HG02623 (cell line): ENCODE results near the gene CTSC.
"Not testable (repeated sequence)": the region's sequence is repeated elsewhere in the genome, so short reads cannot be mapped to it uniquely, and the experiment has no call there.

Experiments used
- ATAC-seq: cut with Tn5 transposase; IDR thresholded peaks from one replicate; pipeline ENCODE4 v1.9.1; 2021; ENCODE audit warnings: moderate library complexity; ENCODE audit not compliant: unreplicated experiment

Gene CTSC

DNA sequence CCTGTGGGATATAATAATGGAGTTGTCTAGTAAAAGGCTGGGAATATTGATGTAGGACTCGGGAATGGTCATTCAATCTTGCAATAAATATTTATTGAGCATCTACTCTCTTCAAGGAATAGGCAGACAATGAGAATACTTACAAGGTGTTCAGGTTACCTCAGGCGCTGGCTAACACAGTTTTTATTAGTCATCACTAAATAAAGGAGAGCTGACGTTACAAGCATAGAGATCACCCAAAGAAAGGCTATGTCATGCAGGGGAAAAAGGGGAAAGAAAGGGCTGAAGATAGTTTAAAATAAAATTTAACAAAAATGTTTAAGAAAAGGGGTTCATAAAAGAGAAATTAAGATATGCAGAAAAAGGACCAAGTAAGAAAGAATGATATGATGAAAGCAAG is 15.8 kb upstream of the CTSC start:
- no peak for ATAC-seq

DNA sequence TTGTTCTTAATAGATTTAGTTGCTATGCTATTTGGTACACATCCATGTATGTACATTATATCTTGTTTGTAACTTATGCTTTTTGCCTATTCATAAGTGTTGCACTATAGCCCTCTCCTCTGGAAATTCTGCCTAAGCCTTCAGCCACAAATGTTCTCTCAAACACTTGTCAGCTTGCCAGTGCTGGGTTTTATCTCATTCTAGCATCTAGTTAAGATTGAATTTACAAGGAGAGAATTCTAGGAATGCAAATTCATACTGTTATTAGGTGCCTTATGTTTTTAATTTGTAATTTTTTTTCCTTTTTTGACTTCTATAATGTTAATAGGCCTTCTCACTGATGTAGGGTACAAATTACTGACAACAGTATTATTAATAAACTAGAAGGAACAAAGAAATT is 14.6 kb upstream of the CTSC start:
- ATAC-seq, result no peak

DNA sequence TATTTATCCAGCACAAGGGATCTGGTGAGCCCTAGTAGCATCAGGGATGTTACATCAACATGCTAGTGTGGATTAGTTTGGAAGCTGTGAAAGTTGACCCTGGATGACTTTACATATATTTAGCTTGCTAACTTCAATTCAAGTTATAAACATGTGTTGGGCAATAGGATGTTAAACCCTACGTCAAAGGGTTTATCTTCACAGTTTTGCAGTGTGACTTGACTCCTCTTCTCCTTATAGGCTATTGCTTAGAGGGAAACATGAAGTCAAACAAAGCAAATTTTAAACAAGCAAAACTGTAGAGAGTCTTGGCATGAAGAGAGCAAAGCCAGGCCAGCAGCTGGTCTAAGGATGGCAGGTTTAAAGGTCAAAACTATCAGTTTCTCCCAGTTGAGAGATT is 11.3 kb upstream of the CTSC start:
- ATAC-seq, result no peak

DNA sequence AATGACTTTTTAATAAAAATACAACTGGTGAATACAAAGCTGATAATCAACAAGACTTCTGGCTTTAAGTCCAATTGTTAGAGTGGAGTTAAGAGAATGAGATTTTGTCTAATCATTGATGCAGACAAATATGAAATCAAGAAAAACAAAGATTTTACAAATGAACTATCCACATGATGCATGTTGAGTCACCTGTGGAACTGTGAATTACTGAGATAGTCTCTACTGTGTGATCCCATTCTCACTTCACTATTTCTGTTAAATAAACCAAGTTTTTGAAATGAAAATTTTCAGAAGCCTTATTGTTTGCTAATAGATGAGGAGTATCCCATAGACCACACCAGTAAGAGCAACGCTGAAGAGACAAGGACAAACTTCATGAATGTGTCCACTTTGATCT is 8.4 kb upstream of the CTSC start:
- ATAC-seq, result no peak

DNA sequence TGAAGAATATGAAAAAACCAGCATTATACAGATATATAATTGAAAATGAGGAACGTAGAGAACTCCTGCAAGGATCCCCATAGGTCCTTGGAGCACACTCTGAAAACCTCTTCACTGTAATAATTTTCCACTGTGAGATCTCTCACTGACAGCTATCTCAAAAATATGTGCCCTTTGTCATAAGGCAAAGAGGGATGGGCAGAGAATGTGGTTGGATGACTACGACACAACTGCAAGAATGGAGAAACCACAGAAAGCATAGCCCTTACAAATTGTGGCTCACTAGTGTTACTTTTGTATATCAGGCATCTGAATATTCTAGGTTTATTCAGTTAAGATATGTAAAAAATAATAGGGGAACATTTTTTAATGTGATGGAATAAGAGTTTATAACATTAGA is 7.9 kb upstream of the CTSC start:
- no peak for ATAC-seq

DNA sequence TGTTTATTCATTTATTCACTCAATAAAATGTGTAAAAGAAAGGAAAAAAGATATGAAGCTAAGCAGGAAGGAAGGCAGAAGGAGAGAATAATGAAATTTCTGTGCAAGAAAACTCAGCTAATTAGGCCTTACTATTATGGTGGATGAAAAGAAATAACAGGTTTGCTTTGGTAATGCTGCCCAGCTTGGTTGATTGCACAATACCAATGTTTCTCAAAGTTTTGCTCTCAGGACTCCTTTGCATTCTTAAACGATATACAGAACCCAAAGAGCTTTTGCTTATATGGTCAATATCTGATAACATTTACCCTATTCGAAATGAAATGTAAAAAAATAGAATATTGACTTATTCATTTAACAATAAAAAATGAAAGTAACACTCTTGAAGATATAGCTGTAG is 7.3 kb upstream of the CTSC start:
- no peak for ATAC-seq

DNA sequence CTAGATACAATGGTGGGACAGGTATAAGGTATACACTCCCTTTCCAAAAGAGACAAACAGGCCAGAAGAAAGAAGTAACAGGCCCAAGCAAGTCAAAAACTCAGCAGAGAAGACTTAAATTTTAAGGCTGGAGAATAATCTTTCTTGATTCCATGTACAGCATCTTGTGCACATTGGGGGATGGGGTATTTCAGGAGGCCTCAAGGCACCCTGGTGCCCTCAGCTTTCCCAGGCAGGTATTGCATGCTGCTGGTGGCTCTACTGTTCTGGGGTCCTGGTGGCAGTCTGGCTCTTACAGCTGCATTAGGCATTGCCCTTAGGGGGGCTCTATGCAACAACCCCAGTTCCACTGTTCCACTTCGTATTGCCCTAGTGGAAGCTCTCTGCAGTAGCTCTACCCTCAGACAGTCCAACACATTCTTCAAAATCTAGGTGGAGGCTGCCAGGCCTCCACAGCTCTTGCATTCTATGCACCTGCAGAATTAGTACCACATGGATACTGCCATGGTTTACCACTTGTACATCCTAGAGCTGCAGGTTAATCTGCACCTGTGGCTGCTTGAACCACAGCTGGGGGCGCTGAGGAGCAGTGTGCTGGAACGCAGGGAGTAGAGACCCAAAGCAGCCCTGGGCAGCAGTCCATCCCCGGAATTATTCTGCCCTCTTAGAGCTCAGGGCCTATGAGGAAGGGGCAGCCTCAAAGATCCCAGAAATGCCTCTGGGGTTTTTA is 4.2 kb upstream of the CTSC start:
- no peak for ATAC-seq

DNA sequence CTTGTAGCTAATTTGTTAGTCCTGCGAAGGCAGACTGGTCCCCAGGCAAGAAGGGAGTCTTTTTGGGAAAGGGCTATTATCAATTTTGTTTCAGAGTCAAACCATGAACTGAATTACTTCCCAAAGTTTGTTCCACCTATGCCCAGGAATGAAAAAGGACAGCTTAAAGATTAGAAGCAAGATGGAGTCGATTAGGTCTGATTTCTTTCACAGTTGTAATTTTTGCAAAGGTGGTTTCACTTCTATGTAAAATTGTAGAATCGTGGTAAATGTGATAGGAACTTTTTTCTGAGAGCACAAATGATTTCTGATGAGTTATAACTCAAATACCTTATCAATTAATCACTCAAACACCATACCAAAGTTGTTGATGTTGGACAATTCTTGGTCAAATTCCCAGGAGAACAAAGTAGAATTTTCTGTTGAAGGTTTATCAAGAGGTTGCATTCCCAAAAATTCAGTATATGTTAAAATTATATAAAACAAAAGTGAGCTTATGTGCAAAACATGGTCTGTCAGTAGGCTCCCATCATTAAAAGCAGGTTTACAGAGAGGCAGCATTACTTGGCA is 2.9 kb upstream of the CTSC start:
- ATAC-seq, result no peak

DNA sequence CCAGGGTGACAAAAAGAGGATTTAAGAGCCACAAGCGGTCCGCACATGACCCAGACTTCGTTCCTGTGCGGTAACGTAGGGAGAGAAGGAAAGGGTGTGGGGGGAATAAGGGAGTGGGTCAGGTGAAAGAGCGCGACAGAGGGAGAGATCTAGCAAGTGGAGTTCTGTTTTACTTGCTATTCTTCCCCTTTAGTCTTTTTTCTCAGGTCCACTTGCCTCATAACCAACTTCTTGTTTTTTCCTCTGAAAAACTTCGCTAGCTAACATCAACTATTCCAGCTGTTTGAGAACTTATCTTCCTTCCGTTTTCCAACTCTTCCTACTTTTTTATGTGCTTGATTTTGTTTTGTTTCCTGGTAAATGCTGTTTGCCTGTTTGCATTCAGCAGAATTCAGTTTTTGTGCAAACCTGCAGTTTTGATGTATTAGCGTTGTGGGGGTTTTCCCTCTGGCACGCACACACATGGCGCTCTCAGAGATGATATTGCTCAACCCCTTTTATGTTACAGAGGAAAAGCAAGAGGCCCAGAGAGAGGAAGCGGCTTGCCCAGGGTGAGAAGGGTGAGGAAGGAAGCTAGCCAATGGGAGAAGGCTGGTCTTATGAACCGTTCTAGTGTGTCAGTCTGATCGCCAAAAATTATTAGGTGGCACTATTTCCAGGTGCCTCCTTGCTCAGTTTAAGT is 592 bp upstream of the CTSC start:
- ATAC-seq, result peak; percentile 6

DNA sequence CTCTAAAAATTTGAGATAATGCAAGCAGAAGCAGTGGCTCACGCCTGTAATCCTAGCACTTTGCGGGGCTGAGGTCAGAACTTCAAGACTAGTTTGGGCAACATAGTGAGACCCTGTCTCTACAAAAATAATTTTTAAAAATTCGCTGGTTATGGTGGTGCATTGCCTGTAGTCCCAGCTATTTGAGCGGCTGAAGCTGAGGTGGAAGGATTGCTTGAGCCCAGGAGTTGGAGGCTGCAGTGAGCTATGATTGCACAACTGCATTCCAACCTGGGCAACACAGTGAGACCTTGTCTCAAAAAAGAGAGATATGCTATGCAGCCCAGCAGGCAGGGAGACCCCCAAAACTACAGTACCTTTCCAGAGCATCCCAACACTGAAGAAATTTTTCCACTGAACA is 2.3 kb downstream of the CTSC start:
- ATAC-seq, result no peak

DNA sequence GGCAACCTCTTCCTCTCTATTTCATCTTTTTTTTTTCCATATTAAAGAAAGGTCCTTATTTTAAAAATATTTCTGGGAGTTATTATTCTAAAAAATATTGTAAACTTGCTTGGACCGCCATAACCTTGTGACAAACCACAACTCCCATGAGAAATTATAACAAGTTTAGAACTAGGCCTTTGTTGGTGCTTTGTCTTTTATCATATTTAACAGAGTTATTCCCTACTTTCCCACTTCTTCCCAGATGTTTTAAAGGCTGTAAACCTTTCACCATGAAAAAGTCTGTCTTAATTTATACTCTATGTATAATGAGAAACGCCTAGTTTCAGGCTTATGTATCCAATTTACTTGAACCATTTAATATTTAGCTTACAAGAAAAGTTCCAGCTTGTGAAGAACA is 3.7 kb downstream of the CTSC start:
- no peak for ATAC-seq

DNA sequence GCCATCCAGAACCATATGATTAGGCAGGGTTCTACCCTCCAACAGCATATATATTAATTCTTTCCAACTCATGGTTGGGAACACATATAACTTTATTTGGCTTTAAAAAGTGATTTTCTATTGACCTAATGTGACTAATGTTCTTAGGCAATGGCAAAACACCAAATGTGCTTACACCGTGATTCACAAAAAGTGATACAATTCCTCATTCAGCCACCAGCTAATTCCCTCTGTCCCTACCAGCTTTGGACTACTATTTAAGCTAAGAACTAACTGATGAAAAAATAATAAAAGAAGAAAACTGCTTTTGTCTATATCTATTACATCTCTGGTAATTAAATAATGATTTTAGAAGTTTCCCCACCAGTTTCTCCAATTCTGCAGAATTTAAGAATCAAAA is 4.7 kb downstream of the CTSC start:
- no peak for ATAC-seq

DNA sequence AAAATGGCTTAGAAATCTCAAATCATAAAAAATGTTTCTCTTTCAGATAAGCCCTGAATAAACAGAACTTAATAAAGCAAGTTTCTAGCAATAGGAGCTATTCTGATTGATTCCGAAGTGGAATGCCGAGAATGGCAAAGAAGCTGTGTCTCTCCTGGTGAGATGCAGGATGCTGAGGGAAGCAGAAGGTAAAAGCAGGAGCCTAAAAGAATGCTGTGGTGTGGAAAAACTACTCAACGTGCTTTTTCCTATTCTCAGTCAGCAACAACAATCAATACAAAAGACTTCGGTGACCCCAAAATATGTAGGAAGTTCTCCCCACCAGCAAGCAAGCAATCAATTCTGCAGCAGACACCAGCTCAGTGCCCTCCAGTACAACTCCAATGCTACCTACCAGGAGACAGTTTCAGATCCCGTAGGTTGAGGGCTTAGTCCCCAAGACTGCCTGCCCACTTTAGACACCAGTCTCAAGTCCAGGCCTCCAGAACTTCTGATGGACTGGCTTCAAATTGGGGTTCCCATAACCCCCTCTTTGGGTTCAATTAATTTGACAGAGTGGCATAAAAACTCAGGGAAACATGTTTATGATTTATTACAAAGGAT is 6.6 kb downstream of the CTSC start:
- ATAC-seq, result no peak

DNA sequence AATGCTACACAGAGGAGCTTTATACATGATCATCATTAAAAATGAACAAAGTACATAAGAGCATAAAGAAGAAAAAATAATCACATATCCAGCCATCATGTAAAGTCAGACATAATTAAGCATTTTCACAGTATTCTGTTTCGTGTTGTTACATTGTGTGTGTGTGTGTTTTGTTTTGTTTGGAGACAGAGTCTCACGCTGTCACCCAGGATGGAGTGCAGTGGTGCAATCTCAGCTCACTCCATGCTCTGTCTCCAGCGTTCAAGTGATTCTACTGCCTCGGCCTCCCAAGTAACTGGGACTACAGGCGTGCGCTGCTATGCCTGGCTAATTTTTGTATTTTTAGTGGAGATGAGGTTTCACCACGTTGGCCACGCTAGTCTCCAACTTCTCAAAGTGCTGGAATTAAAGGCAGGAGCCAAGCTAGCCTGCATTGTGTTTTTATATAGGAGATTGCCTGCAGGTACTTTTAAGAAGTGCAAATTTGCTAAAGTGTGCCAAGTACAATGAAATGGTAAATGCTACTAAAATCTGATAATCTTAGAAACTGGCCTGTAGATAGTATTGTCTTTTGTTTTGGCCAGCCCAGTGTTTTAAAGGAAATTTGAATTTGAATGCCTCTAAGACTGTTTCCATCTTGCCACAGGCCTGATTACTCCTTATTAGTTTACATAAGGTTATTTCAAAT is 7.8 kb downstream of the CTSC start:
- no peak for ATAC-seq

DNA sequence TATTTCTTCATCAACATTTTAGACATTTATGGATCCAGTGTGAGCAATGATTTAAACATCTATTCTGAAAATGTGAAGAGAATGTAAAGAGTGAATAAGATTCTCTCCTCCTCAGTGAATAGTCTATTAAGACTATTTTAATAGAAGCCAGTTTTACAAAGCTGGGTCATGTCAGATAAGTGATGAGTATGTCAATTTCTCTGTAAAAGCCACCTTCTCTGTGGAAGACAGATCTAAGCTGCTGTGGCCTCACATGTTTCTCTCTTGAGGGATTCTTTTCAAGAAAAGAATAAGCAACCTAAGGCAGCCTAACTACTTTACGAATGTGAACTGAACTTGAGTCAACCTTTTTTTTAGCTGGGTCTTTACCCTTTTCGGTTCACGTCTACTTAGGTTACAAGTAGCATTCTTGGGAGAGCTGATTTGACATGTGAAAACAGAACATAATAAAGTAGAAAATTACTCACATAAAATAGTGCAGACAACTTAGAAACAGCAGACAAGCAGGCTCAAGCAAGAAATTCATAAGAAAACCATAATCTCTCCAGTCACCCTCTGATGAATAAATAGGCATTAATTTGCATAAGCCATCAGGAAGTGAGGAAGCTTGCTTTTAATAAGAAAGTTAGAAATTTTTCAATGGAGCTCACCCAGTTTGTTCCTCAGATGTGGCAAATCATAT is 9.9 kb downstream of the CTSC start:
- peak; percentile 21 for ATAC-seq

DNA sequence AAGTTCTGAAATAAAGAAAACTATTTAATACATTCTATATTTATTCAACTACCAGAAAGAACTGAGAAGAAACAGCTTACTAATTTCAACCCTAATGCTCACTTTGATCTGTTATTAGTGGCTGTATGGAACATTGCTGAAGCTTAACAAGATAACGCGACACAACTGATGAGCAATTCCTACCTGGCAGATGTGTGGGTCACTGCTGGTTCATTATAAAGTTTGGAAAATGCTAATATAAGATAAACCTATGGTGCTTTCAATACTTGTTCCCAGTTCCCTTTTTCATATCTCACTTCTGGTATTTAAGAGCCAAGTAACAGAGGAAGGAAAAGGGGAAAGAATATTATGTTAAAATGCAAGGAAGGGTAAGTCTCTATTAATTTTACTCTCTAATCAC is 10.5 kb downstream of the CTSC start:
- peak; percentile 49 for ATAC-seq

DNA sequence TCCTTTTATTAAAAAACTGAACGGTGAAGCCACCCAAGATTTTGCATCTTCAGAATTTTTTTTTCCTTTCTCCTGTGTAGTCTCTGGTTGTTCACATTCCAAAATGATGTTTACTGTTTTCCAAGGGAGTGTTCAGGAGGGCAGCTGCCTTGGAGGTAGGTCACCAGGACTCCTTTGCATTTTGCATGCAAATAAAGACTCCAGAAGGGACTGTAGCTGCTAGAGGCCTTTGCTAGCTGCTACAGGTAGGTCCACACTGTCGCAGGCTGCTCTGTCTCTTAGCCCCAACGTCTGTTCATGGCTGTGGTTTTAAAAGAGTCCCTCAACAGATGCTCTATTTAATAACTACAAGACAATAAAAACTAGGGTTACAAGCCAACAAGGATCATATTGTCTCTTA is 11.4 kb downstream of the CTSC start:
- no peak for ATAC-seq

DNA sequence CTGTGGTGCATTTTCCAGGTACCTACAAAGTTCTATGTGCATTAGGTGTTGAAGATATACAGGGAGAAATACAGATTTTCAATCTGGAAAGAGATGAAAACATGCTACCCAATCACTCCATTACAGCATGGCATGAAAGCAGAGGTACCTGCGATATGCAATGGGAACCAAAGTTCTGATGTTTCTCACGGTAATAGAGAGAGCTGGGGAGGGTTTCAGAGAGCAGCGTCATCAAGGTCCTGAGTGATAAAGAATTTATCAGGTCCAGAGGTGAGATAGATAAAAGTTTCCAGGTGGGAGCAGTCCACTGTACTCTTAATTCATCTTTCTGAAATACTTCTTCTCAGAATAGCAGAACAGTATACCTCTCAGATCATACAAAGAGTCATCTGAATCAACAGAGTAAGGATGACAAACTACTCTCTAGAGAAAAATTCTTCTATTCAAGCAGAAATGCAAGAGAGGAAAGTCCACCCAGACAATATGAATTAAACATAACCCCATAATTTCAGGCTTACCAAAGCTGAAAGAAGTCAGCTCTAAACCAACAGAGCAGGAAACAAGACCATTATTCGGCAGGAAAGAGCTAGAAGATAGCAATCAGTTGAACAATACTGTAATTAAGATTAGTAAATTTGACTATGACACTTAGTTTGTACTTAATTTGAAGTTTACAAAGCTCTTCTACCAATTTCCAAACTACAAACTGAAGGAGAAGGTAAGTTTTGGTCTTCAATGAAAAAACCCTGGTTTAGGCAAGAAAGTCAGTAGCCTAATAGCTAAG is 12.8 kb downstream of the CTSC start:
- ATAC-seq, result no peak

DNA sequence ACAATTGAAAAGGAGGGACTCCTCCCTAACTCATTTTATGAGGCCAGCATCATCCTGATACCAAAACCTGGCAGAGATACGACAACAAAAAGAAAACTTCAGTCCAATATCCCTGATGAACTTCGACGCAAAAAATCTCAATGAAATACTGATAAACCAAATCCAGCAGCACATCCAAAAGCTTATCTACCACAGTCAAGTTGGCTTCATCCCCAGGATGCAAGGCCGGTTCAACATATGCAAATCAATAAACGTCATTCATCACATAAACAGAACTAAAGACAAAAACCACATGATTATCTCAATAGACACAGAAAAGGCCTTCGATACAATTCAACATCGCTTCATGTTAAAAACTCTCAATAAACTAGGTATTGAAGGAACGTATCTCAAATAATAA is 14.7 kb downstream of the CTSC start:
- ATAC-seq, result not testable (repeated sequence)

DNA sequence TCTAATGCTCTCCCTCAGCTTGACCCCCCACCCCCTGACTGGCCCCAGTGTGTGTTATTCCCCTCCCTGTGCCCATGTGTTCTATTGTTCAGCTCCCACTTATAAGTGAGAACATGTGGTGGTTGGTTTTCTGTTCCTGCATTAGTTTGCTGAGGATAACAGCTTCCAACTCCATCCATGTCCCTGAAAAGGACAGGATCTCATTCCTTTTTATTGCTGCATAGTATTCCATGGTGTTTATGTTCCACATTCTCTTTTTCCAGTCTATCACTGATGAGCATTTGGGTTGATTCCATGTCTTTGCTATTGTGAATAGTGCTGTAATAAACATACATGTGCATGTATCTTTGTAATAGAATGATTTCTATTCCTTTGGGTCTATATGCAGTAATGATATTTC is 16.1 kb downstream of the CTSC start:
- not testable (repeated sequence) for ATAC-seq
